ENCODE data around the gene PYGM.
"Not testable (repeated sequence)": the region's sequence is repeated elsewhere in the genome, so short reads cannot be mapped to it uniquely, and the experiment has no call there.

The PYGM gene

GRCh38 chr11:64717268-64717578 lies 42.6 kb downstream of the PYGM start:
- no peak for DNase-seq (ENCODE audit: low read depth in 2 of 2)

- no peak for DNase-seq (ENCODE audit: low read depth in 2 of 2)
These were observed 43.1 kb downstream of the PYGM start for GRCh38 chr11:64716473-64717267.

DNA sequence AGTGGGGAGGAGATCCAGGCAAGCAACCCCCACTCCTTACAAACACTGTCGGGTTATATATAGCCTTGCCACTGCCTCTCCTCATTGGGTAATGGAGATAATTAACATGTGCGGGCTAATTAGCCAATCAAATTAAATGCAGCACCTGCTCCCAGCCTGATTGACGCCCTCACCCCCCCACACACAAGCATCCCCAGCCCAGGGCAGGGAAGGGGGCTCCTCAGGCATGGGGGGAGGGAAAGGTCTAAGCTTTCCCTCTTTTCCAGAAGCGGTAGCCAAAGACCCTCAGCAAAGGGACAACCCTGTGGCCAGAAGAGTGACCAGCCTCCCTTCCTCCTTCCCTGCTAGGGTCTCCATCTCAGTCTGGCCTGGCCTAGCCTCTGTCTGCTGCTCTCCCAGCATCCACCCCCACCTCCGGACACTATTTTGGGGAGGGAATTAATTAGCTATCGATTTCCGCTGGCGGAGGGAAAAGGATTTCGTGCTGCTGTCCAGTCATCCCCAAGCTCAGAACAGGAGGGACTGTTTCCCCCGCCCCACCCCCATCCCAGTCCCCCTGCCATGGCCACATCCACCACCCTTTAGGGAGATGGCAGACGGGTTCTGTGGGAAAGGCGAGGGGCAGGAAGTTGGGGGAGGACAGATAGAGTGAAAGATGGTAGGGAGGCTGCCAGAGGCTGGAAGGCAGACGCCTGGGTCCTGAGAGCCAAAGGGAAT lies 43.9 kb downstream of the PYGM start:
- DNase-seq (ENCODE audit: low read depth in 2 of 2) = no peak

GRCh38 chr11:64715110-64715509 lies 44.7 kb downstream of the PYGM start:
- no peak for DNase-seq (ENCODE audit: low read depth in 2 of 2)

DNA sequence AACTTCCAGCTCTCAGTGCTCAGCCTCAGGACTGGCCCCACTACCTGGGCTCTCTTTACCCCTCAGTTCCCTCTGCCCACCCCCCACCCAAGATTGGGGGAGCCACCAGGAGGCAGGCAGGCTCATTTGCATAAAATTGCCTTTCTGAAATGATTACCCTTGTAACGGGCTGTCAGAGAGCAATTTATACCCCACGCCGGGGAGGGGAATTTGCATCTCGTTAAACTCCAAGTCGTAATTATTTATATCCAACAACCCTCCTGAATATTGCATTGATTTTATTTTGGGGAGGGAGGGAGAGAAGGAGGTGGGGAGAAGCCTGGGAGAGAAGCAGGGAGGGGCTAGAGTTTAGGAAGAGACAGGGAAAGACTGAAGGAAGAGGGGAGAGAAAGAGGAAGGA lies 45.1 kb downstream of the PYGM start:
- no peak for DNase-seq (ENCODE audit: low read depth in 2 of 2)

- no peak for DNase-seq (ENCODE audit: low read depth in 2 of 2)
These were observed 45.9 kb downstream of the PYGM start for GRCh38 chr11:64713781-64714363.

- no peak for DNase-seq (ENCODE audit: low read depth in 2 of 2)
These were observed 46.6 kb downstream of the PYGM start for GRCh38 chr11:64713016-64713707.

DNA sequence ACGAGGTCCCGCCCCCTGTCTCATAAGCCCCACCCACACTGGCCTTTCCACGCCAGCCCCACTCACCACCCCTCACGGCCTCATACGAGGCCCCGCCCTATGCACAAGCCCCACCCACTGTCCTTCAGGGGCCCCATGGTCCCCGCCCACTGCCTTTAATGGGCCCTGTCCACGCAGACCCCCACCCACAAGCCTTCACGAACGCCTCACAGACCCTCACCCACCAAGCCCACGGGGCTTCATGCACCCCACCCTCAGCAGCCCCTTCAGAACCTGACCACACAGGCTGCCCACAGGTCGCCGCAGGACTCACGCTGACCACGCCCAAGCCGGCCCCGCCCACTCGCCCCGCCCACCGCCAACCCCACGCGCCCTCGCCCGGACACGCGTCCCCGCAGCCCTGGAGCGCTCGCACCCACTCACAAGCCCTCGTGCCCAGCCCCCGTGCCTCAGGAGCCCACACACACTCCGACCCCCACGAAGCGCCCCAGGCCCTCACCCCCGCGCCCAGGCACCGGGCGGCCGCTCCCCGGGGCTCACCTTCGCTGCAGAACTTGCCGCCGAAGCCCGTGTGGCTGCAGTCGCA lies 47.3 kb downstream of the PYGM start:
- no peak for DNase-seq (ENCODE audit: low read depth in 2 of 2)

GRCh38 chr11:64711956-64712362 lies 47.8 kb downstream of the PYGM start:
- no peak for DNase-seq (ENCODE audit: low read depth in 2 of 2)

DNA sequence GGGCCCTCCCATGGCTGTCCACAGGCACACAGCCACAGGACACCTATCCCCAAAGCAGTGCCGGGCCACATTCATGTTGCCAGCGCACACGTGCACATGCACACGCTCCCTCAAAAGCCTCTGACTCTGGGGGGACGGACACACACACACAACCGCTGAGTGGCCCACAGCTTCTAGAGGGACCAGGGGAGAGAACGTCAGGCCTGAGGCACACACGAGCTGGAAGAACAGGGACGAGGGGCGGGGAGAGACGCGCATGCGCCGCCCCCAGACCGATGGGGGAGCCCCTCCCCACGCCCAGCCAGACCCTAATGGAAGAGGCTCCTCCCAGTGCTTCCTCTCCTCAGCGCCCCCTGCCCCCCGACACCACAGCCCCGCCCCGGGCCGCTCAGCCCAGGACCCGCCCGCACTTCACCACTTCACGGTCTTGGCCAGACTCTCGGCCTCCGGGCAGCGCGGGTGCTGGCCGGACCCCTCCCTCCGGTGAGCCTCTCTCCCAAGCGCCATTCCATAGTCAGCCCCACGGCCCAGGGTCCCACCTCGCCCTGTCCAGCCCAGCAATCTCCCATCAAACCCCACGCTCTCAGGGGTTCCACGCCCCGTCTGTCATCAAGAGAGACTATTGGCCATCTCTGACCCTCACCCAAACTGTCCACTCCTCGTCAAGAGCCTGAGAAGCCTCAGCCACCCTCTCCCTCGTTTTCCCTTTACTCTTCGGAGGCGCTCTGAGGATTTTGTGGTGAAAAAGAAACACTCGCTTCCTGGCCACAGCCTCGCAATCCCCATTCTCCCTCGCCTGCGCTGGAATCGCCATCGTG lies 48.4 kb downstream of the PYGM start:
- no peak for DNase-seq (ENCODE audit: low read depth in 2 of 2)

DNA sequence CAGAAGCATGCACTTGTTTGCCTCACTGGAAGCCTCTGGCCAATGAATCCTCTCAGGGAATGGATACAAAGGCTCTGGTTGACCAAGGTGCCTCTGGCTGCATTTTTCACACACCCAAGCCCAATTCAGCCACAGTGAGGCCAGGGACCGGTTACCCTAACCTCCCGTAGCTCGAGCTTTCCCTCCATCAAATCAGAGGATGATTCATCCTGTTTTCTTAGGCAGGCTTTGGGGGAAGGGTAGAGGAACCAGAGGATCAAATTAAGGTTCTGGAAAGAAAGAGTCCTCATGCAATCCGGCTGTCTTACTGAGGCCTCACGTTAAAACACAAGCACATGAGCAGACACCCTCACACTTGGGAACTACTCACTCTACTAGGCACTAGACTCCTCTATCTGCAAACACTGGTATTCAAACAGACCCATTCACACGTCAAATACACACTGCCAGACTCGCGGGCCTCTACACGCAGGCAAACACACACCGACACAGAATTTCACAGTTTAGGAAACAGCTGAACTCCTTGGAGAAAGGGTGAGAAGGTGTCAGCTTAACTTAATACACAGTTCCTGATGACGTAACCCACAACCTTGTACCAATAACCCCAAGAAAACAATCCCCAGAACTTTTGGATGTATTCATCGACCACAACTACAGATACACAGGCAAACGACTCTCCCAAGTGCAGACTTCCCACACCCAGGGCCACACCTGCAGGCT lies 49.2 kb downstream of the PYGM start:
- no peak for DNase-seq (ENCODE audit: low read depth in 2 of 2)

GRCh38 chr11:64705501-64705900 lies 54.3 kb downstream of the PYGM start:
- DNase-seq (ENCODE audit: low read depth in 2 of 2) = no peak

DNA sequence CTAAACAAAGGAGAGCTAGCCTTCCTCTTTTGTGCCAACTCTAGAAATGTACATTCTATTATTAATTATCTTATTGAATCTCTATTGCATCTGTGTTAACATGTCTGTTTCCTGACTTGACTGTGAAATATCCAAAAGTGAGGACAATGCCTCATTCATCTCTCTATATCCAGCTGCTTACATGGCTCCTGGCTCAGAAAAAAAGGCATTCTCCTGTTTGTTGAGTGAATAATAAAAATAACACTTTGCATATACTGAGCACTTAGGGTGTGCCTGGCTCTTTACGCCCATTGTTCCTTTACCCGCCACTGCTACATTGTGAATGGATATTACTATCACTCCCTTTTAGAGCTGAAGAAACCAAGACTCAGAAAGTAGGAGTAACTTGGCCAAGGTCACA lies 56.7 kb downstream of the PYGM start:
- DNase-seq (ENCODE audit: low read depth in 2 of 2) = no peak

DNA sequence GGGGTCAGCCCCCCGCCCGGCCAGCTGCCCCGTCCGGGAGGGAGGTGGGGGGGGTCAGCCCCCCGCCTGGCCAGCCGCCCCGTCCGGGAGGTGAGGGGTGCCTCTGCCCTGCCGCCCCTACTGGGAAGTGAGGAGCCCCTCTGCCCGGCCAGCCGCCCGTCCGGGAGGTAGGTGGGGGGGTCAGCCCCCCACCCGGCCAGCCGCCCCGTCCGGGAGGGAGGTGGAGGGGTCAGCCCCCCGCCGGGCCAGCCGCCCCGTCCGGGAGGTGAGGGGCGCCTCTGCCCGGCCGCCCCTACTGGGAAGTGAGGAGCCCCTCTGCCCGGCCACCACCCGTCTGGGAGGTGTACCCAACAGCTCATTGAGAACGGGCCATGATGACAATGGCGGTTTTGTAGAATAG lies 57.8 kb downstream of the PYGM start:
- not testable (repeated sequence) for DNase-seq (ENCODE audit: low read depth in 2 of 2)

- DNase-seq (ENCODE audit: low read depth in 2 of 2) = no peak
These were observed 61.3 kb downstream of the PYGM start for GRCh38 chr11:64698427-64698826.

GRCh38 chr11:64697663-64698375 lies 62.0 kb downstream of the PYGM start:
- DNase-seq (ENCODE audit: low read depth in 2 of 2) = no peak

Measured in stimulated activated CD4-positive, alpha-beta T cell treated with anti-CD3 and anti-CD28 coated beads, Interleukin-1b, Interleukin-23, amount 100 ng/mL, for 1 hour (primary cell).